IMR-90 (cell line): ENCODE measurements around the gene RALGAPA1. TPM values are rescaled to one million over a fixed set of nuclear protein-coding genes. Genes with fewer than 3 reads are reported as not detected.
"Not testable (repeated sequence)": the region's sequence is repeated elsewhere in the genome, so short reads cannot be mapped to it uniquely, and the experiment has no call there.

ENCODE experiments used
- ATAC-seq: fragments of 200-7000 bp; cut with Tn5 transposase; 2 replicates; pipeline ENCODE4 v1.9.1; 2020; ENCODE audit warnings: low read depth, mild to moderate bottlenecking, moderate library complexity
- BruUV-seq: library from RNA; stranded (reverse); fragments of 400-500 nt; replicated peaks from 2 replicates; lab custom pipeline; 2021; lab: Mats Ljungman, UMichigan
- CTCF ChIA-PET: fragments of 300-600 bp; formaldehyde crosslinking; extraction: SDS; loops from one replicate; lab custom pipeline; 2021; ENCODE audit warnings: antibody characterized with exemption; lab: Yijun Ruan, JAX
- POLR2A ChIA-PET: fragments of 300-600 bp; sonication (Branson Sonifier 250); formaldehyde crosslinking; loops from one replicate; lab custom pipeline; 2022; ENCODE audit warnings: antibody characterized with exemption; ENCODE audit not compliant: unreplicated experiment; lab: Charles Lee
- DNase-seq: peaks from one replicate; pipeline ENCODE4 v3.0.0; 2013
- H2AFZ ChIP-seq: replicated peaks from 2 replicates; pipeline ENCODE3; 2013; ENCODE audit warnings: low read length, mild to moderate bottlenecking; ENCODE audit not compliant: poor library complexity
- H2AK5ac ChIP-seq: 2 replicates; pipeline ENCODE4 v1.6.1; 2013; ENCODE audit warnings: low read depth, low read length, inconsistent platforms
- H2AK9ac ChIP-seq: replicated peaks from 2 replicates; pipeline ENCODE3; 2013; ENCODE audit warnings: mild to moderate bottlenecking, low read depth, low read length, moderate library complexity; ENCODE audit not compliant: poor library complexity
- H2BK120ac ChIP-seq: 2 replicates; pipeline ENCODE4 v1.6.1; 2013; ENCODE audit warnings: low read depth, low read length, inconsistent platforms
- H2BK15ac ChIP-seq: 3 replicates; pipeline ENCODE4 v1.6.1; 2013; ENCODE audit warnings: low read depth, low read length, inconsistent platforms
- H2BK20ac ChIP-seq: 2 replicates; pipeline ENCODE4 v1.6.1; 2013; ENCODE audit warnings: low read depth, mild to moderate bottlenecking, inconsistent platforms, low read length, moderate library complexity
- H2BK5ac ChIP-seq: 2 replicates; pipeline ENCODE4 v1.6.1; 2013; ENCODE audit warnings: mild to moderate bottlenecking, low read depth, low read length, inconsistent platforms; ENCODE audit not compliant: poor library complexity, severe bottlenecking
- H3K14ac ChIP-seq: replicated peaks from 2 replicates; pipeline ENCODE4 v1.6.1; 2013; ENCODE audit warnings: low read depth, low read length, inconsistent platforms
- H3K18ac ChIP-seq: 2 replicates; pipeline ENCODE4 v1.6.1; 2013; ENCODE audit warnings: low read depth, low read length, control low read depth
- H3K23ac ChIP-seq: 2 replicates; pipeline ENCODE4 v1.6.1; 2013; ENCODE audit warnings: low read depth, low read length, inconsistent platforms
- H3K27ac ChIP-seq: 2 replicates; pipeline ENCODE4 v1.5.1; 2013; ENCODE audit warnings: mild to moderate bottlenecking, control low read depth, low read length; ENCODE audit not compliant: insufficient read depth
- H3K27me3 ChIP-seq: 2 replicates; pipeline ENCODE4 v1.6.1; 2013; ENCODE audit warnings: low read length; ENCODE audit not compliant: control insufficient read depth, insufficient read depth
- H3K36me3 ChIP-seq: 2 replicates; pipeline ENCODE4 v1.6.1; 2013; ENCODE audit warnings: low read length, mixed read lengths; ENCODE audit not compliant: control insufficient read depth, insufficient read depth
- H3K4ac ChIP-seq: 2 replicates; pipeline ENCODE4 v1.6.1; 2013; ENCODE audit warnings: low read depth, low read length, inconsistent platforms
- H3K4me1 ChIP-seq: 2 replicates; pipeline ENCODE4 v1.6.1; 2013; ENCODE audit warnings: low read length, mixed read lengths; ENCODE audit not compliant: control insufficient read depth, insufficient read depth
- H3K4me2 ChIP-seq: 2 replicates; pipeline ENCODE4 v1.6.1; 2013; ENCODE audit warnings: low read depth, mild to moderate bottlenecking, control low read depth, low read length, moderate library complexity
- H3K4me3 ChIP-seq: 2 replicates; pipeline ENCODE4 v1.5.1; 2013; ENCODE audit warnings: low read depth, mild to moderate bottlenecking, control low read depth, low read length, moderate library complexity; ENCODE audit not compliant: insufficient read depth
- H3K56ac ChIP-seq: 2 replicates; pipeline ENCODE4 v1.6.1; 2013; ENCODE audit warnings: low read length, inconsistent platforms; ENCODE audit not compliant: insufficient read depth; ENCODE audit errors: extremely low read depth
- H3K79me1 ChIP-seq, 2 experiments: 2 replicates each; pipeline ENCODE4 v1.6.1; 2013; ENCODE audit warnings: low read length in 2 of 2, inconsistent platforms in 1 of 2, low read depth in 1 of 2
- H3K9ac ChIP-seq: 2 replicates; pipeline ENCODE4 v1.6.1; 2013; ENCODE audit warnings: low read depth, low read length, control low read depth
- H3K9me1 ChIP-seq: 2 replicates; pipeline ENCODE4 v1.6.1; 2013; ENCODE audit warnings: low read length, inconsistent platforms; ENCODE audit not compliant: insufficient read depth
- H3K9me3 ChIP-seq: 2 replicates; pipeline ENCODE4 v1.6.1; 2013; ENCODE audit warnings: low read length; ENCODE audit not compliant: control insufficient read depth, insufficient read depth
- H4K20me1 ChIP-seq: 2 replicates; pipeline ENCODE4 v1.6.1; 2013; ENCODE audit warnings: low read length, inconsistent platforms; ENCODE audit not compliant: insufficient read depth
- H4K5ac ChIP-seq: 2 replicates; pipeline ENCODE4 v1.6.1; 2013; ENCODE audit warnings: mild to moderate bottlenecking, low read depth, low read length, control low read depth
- H4K8ac ChIP-seq, 2 experiments: 2 replicates each; pipeline ENCODE4 v1.6.1; 2013; ENCODE audit warnings: low read depth in 2 of 2, low read length in 2 of 2, control low read depth in 1 of 2, inconsistent platforms in 1 of 2
- H4K91ac ChIP-seq: 2 replicates; pipeline ENCODE4 v1.6.1; 2013; ENCODE audit warnings: low read depth, low read length, inconsistent platforms; ENCODE audit not compliant: insufficient read depth
- WGBS, 2 experiments: methylation state at CpG; one replicate each; pipeline versions ENCODE4 v1.1.5 to v1.1.7; 2013; ENCODE audit warnings: missing lambda C conversion rate in 2 of 2; ENCODE audit not compliant: insufficient read length in 1 of 2; ENCODE audit errors: extremely low coverage in 2 of 2; 5-methylcytosine and 5-hydroxymethylcytosine counted together
- dilution Hi-C: fragments of 300-500 bp; cut with HindIII; formaldehyde crosslinking; loops from one replicate; pipeline ENCODE4 v1.14.3; 2018; ENCODE audit warnings: low sequenced_read_pairs; ENCODE audit not compliant: unreplicated experiment
- in situ Hi-C: fragments of 300-500 bp; cut with MboI; formaldehyde crosslinking; loops from 3 replicates; pipeline ENCODE4 v1.14.3; 2019; ENCODE audit warnings: low sequenced_read_pairs, inconsistent platforms, mixed read lengths
- intact Hi-C: fragments of 100-400 bp; cut with micrococcal nuclease; formaldehyde crosslinking; loops from 2 replicates; pipeline ENCODE4 v1.10.0; 2022
- polyA plus RNA-seq, 3 experiments: library from polyadenylated mRNA; depleted of rRNA; stranded (reverse); fragments of >200 nt; gene quantifications; 2 replicates each; pipeline ENCODE4 v1.2.3, GENCODE V29; 2012; ENCODE audit warnings: low replicate concordance in 1 of 3
- total RNA-seq: library from RNA; depleted of rRNA; stranded (reverse); fragments of >200 nt; gene quantifications from 2 replicates; pipeline ENCODE4 v1.2.3, GENCODE V29; 2012

The RALGAPA1 gene
- total and polyA plus RNA-seq, 2 of the 4 experiments (the other 2 are of a cell fraction) = 5.1 to 25.6 TPM

GRCh38 chr14:35619998-35620397, 189.1 kb downstream of the RALGAPA1 start:
- H3K4me3 ChIP-seq, H3K9me3 ChIP-seq, H4K91ac ChIP-seq, H2BK120ac ChIP-seq, H3K14ac ChIP-seq, H2AK5ac ChIP-seq, H4K8ac ChIP-seq, H3K9ac ChIP-seq, H4K5ac ChIP-seq, H3K18ac ChIP-seq, H2BK20ac ChIP-seq, H3K27me3 ChIP-seq, CTCF ChIA-PET, H3K4ac ChIP-seq, H3K79me1 ChIP-seq, H2BK5ac ChIP-seq, in situ Hi-C loops, H3K9me1 ChIP-seq, H2AFZ ChIP-seq, DNase-seq, H3K36me3 ChIP-seq, H3K27ac ChIP-seq, H3K4me2 ChIP-seq, dilution Hi-C loops, ATAC-seq, H2AK9ac ChIP-seq, H3K4me1 ChIP-seq, H3K23ac ChIP-seq, H4K20me1 ChIP-seq, BruUV-seq, POLR2A ChIA-PET, H3K56ac ChIP-seq, intact Hi-C loops, H2BK15ac ChIP-seq: not testable (repeated sequence)
- WGBS, 2 experiments = 88% methylated on average over 5 of the region's 6 CpGs; no CpG with 5 or more reads in 1 of the 2 experiments

DNA sequence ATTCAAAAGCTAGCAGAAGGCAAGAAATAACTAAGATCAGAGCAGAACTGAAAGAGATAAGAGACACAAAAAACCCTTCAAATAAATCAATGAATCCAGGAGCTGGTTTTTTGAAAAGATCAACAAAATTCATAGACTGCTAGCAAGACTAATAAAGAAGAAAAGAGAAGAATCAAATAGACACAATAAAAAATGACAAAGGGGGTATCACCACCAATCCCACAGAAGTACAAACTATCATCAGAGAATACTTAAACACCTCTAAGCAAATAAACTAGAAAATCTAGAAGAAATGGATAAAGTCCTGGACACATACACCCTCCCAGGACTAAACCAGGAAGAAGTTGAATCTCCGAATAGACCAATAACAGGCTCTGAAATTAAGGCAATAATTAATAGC, 189.6 kb downstream of the RALGAPA1 start:
- H3K18ac ChIP-seq, H4K20me1 ChIP-seq, H2AK9ac ChIP-seq, H3K4me1 ChIP-seq, H3K4me2 ChIP-seq, H2BK20ac ChIP-seq, ATAC-seq, H3K27me3 ChIP-seq, dilution Hi-C loops, H3K4ac ChIP-seq, CTCF ChIA-PET, H3K79me1 ChIP-seq, H3K14ac ChIP-seq, H3K9me3 ChIP-seq, H3K56ac ChIP-seq, H2BK15ac ChIP-seq, in situ Hi-C loops, intact Hi-C loops, H4K8ac ChIP-seq, H4K91ac ChIP-seq, H3K9me1 ChIP-seq, H2BK120ac ChIP-seq, H3K4me3 ChIP-seq, H4K5ac ChIP-seq, H2AFZ ChIP-seq, H3K27ac ChIP-seq, H2AK5ac ChIP-seq, POLR2A ChIA-PET, H2BK5ac ChIP-seq, H3K9ac ChIP-seq, H3K36me3 ChIP-seq, H3K23ac ChIP-seq, DNase-seq, BruUV-seq: not testable (repeated sequence)
- WGBS, 2 experiments = no CpG with 5 or more reads among the region's 1 CpG
